Osteocyte (in vitro differentiated cells): ENCODE data around the gene TP53AIP1. TPM values are rescaled to one million over a fixed set of nuclear protein-coding genes. Genes with fewer than 3 reads are reported as not detected.

Experiments
- DNase-seq: peaks from one replicate; pipeline ENCODE4 v3.0.0; 2021; ENCODE audit warnings: mixed read lengths; ENCODE audit not compliant: unreplicated experiment; ENCODE audit errors: extremely low spot score
- H3K27ac Mint-ChIP-seq: one replicate; pipeline ENCODE4 v1.8.0; 2021; ENCODE audit warnings: mild to moderate bottlenecking, mixed read lengths; ENCODE audit not compliant: unreplicated experiment
- H3K27me3 Mint-ChIP-seq: one replicate; pipeline ENCODE4 v1.8.0; 2021; ENCODE audit warnings: mixed read lengths; ENCODE audit not compliant: unreplicated experiment
- H3K36me3 Mint-ChIP-seq: one replicate; pipeline ENCODE4 v1.8.0; 2021; ENCODE audit warnings: mixed read lengths; ENCODE audit not compliant: unreplicated experiment
- H3K4me1 Mint-ChIP-seq: one replicate; pipeline ENCODE4 v1.8.0; 2021; ENCODE audit warnings: mixed read lengths; ENCODE audit not compliant: unreplicated experiment
- H3K4me3 Mint-ChIP-seq: one replicate; pipeline ENCODE4 v1.8.0; 2021; ENCODE audit warnings: mild to moderate bottlenecking, moderate library complexity, mixed read lengths; ENCODE audit not compliant: unreplicated experiment
- H3K9me3 Mint-ChIP-seq: one replicate; pipeline ENCODE4 v1.8.0; 2021; ENCODE audit warnings: mixed read lengths; ENCODE audit not compliant: unreplicated experiment
- total RNA-seq: library from RNA; stranded (reverse); gene quantifications from 2 replicates; pipeline ENCODE4 v1.2.1, GENCODE V29; 2021
- TF ChIP-seq, protein P1 (sequence below): fragments of 200-600 bp; sonication (generic); IDR thresholded peaks from 2 replicates; pipeline ENCODE4 v1.5.0; 2021; ENCODE audit warnings: antibody characterized with exemption, mild to moderate bottlenecking, moderate library complexity

Gene TP53AIP1
- total RNA-seq, 1 donor from 2014 or later: not detected

DNA sequence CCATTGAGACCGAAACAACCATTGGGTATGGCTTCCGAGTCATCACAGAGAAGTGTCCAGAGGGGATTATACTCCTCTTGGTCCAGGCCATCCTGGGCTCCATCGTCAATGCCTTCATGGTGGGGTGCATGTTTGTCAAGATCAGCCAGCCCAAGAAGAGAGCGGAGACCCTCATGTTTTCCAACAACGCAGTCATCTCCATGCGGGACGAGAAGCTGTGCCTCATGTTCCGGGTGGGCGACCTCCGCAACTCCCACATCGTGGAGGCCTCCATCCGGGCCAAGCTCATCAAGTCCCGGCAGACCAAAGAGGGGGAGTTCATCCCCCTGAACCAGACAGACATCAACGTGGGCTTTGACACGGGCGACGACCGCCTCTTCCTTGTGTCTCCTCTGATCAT is 31.0 kb downstream of the TP53AIP1 start:
- Mint-ChIP-seq H3K4me1 (peaks cover 12% of the 10 kb centered on the region), H3K27ac (no peak overlapping the region), H3K27me3 (peaks cover 25% of the 10 kb centered on the region), H3K36me3 (no peaks in the 10 kb centered on the region), H3K4me3 (no peak overlapping the region), H3K9me3 (no peaks in the 10 kb centered on the region)
- TF ChIP-seq, protein P1, sequence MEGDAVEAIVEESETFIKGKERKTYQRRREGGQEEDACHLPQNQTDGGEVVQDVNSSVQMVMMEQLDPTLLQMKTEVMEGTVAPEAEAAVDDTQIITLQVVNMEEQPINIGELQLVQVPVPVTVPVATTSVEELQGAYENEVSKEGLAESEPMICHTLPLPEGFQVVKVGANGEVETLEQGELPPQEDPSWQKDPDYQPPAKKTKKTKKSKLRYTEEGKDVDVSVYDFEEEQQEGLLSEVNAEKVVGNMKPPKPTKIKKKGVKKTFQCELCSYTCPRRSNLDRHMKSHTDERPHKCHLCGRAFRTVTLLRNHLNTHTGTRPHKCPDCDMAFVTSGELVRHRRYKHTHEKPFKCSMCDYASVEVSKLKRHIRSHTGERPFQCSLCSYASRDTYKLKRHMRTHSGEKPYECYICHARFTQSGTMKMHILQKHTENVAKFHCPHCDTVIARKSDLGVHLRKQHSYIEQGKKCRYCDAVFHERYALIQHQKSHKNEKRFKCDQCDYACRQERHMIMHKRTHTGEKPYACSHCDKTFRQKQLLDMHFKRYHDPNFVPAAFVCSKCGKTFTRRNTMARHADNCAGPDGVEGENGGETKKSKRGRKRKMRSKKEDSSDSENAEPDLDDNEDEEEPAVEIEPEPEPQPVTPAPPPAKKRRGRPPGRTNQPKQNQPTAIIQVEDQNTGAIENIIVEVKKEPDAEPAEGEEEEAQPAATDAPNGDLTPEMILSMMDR: no peak
- no peak for DNase-seq

DNA sequence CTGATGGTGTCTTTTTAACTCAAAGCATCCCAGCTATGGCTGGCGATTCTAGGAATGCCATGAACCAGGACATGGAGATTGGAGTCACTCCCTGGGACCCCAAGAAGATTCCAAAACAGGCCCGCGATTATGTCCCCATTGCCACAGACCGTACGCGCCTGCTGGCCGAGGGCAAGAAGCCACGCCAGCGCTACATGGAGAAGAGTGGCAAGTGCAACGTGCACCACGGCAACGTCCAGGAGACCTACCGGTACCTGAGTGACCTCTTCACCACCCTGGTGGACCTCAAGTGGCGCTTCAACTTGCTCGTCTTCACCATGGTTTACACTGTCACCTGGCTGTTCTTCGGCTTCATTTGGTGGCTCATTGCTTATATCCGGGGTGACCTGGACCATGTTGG is 31.4 kb downstream of the TP53AIP1 start:
- Mint-ChIP-seq H3K27ac (no peak overlapping the region), H3K9me3 (no peaks in the 10 kb centered on the region), H3K27me3 (peaks cover 22% of the 10 kb centered on the region), H3K4me3 (no peak overlapping the region), H3K36me3 (no peaks in the 10 kb centered on the region), H3K4me1 (peaks cover 12% of the 10 kb centered on the region)
- DNase-seq: no peak
- TF ChIP-seq, protein P1: no peak

DNA sequence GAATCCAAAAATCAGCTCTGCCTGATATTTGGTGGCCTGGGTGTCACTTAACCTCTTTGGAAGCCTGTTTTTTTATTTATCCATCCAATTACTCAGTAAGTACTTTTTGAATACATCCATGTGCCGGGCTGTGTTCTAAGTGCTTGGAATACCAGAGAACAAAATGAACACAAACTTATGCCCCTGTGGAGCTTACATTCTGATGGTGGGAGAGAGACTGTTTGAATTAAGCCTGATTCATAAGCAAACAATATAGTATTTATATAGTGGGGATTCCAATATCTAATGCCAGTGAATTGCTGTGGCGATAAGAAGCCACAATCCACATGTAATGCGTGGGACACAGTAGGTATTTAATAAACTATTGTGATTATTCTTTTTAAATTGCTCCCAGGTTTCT is 32.1 kb downstream of the TP53AIP1 start:
- peaks cover 15% of the 10 kb centered on the region for H3K4me1 Mint-ChIP-seq
- no peaks in the 10 kb centered on the region for H3K36me3 Mint-ChIP-seq
- no peak overlapping the region for H3K27ac Mint-ChIP-seq
- H3K4me3 Mint-ChIP-seq: no peak overlapping the region
- H3K9me3 Mint-ChIP-seq: no peaks in the 10 kb centered on the region
- DNase-seq: no peak
- H3K27me3 Mint-ChIP-seq: peaks cover 20% of the 10 kb centered on the region
- TF ChIP-seq, protein P1: no peak

DNA sequence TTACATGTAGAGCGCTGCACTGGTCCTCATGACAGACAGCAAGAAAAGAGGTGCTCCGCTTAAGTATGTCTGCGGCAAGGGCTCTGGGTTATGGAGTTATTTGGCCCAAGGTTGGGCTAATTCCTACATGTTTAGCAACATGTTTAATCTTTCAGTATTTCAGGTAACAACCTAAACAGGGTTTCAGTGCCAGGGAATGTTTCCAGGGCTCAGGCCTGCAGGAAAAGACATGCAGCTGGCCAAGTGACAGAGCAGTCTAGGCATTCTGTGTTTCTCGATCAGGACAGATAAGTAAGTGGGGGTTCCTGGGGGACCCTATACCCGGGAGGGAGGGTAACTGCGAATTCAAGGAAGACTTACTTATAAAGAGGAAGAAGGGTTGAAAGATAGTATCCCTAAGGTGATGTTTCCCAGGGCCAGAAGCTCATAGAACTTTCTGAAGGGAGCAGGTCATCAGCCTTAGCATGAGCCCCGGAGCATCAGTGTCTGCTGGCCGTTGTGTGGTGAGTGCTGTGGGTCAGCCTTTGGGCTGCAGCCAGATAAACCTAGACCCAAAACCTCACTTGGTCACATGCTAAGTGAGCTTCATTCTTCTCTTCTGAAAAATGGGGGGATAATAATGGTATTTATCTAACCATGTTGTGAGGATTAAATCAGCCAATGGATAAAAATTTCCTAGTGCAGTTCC is 33.1 kb downstream of the TP53AIP1 start:
- H3K9me3 Mint-ChIP-seq: no peaks in the 10 kb centered on the region
- no peak overlapping the region for H3K27ac Mint-ChIP-seq
- H3K4me1 Mint-ChIP-seq: peaks cover 18% of the 10 kb centered on the region
- DNase-seq: no peak
- H3K4me3 Mint-ChIP-seq: no peak overlapping the region
- H3K36me3 Mint-ChIP-seq: no peaks in the 10 kb centered on the region
- TF ChIP-seq, protein P1: no peak
- peaks cover 12% of the 10 kb centered on the region for H3K27me3 Mint-ChIP-seq

DNA sequence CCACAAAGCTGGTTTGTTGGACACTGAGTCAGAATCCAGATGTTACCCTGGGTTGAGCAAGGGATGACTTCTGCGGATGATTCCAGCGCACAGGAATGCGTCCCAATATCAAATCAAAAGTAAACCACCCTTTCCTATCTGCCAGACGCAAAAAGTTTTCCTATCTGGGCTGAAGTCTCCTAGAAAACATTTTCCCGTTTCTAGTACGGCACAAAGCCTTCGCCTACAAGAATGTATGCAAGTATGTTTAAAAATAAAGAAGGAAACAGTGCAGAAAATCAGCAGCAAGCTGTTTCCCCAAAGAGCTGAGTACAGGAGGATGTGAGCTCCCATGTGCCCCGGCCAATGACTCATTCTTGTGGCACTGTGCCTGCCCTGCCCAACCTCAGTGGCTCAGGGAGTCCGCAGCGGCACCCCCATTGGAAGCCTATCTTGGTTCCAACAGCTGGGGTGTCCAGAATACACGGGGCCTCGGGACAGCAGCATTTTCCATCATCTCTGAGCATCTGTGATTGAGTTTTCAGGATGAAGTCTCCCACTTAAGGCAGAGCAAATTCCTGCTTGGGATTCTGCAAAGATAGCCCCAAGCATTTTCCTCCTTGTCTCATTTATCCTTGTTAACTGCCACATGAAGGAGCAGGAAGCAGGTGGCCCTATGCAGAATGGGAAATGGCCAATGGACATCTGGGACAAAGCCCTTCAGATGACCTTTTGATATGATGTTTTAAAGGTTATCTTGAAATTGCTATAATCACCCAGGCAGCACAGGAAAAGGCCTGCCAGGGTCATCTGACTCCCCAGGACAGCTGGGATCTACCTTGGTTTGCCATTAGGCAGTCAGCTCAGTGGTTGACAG is 34.1 kb downstream of the TP53AIP1 start:
- peaks cover 12% of the 10 kb centered on the region for H3K27me3 Mint-ChIP-seq
- TF ChIP-seq, protein P1: no peak
- H3K4me1 Mint-ChIP-seq: peaks cover 23% of the 10 kb centered on the region
- no peak for DNase-seq
- H3K36me3 Mint-ChIP-seq: no peaks in the 10 kb centered on the region
- no peak overlapping the region for H3K4me3 Mint-ChIP-seq
- no peak overlapping the region for H3K27ac Mint-ChIP-seq
- no peaks in the 10 kb centered on the region for H3K9me3 Mint-ChIP-seq
